H1 (cell line): ENCODE results near the gene CHRNA9. TPM values are rescaled to one million over a fixed set of nuclear protein-coding genes. Genes with fewer than 3 reads are reported as not detected.

Experiments
- CTCF ChIA-PET: fragments of 300-600 bp; sonication (Branson Sonifier 250); formaldehyde crosslinking; loops from one replicate; lab custom pipeline; 2021; ENCODE audit not compliant: partially characterized antibody; lab: Charles Lee
- POLR2A ChIA-PET: fragments of 300-600 bp; sonication (Branson Sonifier 250); formaldehyde crosslinking; loops from one replicate; lab custom pipeline; 2021; ENCODE audit warnings: inconsistent platforms; ENCODE audit not compliant: partially characterized antibody; lab: Charles Lee
- DNase-seq, 2 experiments: peaks; one replicate each; pipeline versions ENCODE4 v3.0.0 to v3.0.0-alpha.2; 2010 to 2022; ENCODE audit warnings: low spot score in 2 of 2, low read depth in 1 of 2, mixed read lengths in 1 of 2
- FAIRE-seq: peaks from 2 replicates; lab custom pipeline; 2011; peaks lifted over from hg19 to GRCh38; lab: Jason Lieb, UNC
- H2AFZ ChIP-seq: 2 replicates; pipeline ENCODE4 v1.8.1; 2012; ENCODE audit warnings: low read length, inconsistent platforms
- H2AK5ac ChIP-seq: 2 replicates; pipeline ENCODE4 v1.6.1; 2013; ENCODE audit warnings: low read depth, low read length
- H2BK120ac ChIP-seq: replicated peaks from 2 replicates; pipeline ENCODE3; 2013; ENCODE audit warnings: low read depth, low read length, inconsistent platforms
- H2BK12ac ChIP-seq: 2 replicates; pipeline ENCODE4 v1.6.1; 2013; ENCODE audit warnings: low read depth, low read length
- H2BK15ac ChIP-seq: 2 replicates; pipeline ENCODE4 v1.6.1; 2013; ENCODE audit warnings: low read length
- H2BK20ac ChIP-seq: 2 replicates; pipeline ENCODE4 v1.6.1; 2013; ENCODE audit warnings: low read length
- H2BK5ac ChIP-seq: 2 replicates; pipeline ENCODE4 v1.6.1; 2013; ENCODE audit warnings: low read depth, low read length
- H3K14ac ChIP-seq: 2 replicates; pipeline ENCODE4 v1.6.1; 2013; ENCODE audit warnings: inconsistent platforms; ENCODE audit not compliant: insufficient read length
- H3K18ac ChIP-seq: 2 replicates; pipeline ENCODE4 v1.6.1; 2013; ENCODE audit warnings: low read length; ENCODE audit errors: extremely low read depth
- H3K23ac ChIP-seq: 2 replicates; pipeline ENCODE4 v1.6.1; 2013; ENCODE audit warnings: inconsistent platforms; ENCODE audit not compliant: insufficient read length
- H3K23me2 ChIP-seq: 2 replicates; pipeline ENCODE4 v1.6.1; 2013; ENCODE audit warnings: low read depth, low read length
- H3K27ac ChIP-seq: 2 replicates; pipeline ENCODE4 v1.6.1; 2011; ENCODE audit warnings: low read depth, low read length, inconsistent platforms
- H3K27me3 ChIP-seq, 4 experiments: replicated peaks in 1 of 4; 1 replicate in 1 of 4; 2 replicates in 3 of 4; pipeline versions ENCODE4 v1.6.1 to v1.8.1; 2011 to 2013; ENCODE audit warnings: low read length in 3 of 4, mild to moderate bottlenecking in 3 of 4, inconsistent platforms in 2 of 4, mixed read lengths in 2 of 4, moderate library complexity in 1 of 4; ENCODE audit not compliant: control insufficient read depth in 3 of 4, insufficient read depth in 3 of 4; ENCODE audit errors: extremely low read depth in 1 of 4
- H3K36me3 ChIP-seq, 4 experiments: 2 replicates each; pipeline versions ENCODE4 v1.6.1 to v1.8.1; 2011 to 2013; ENCODE audit warnings: mild to moderate bottlenecking in 4 of 4, low read length in 3 of 4, moderate library complexity in 2 of 4, control low read depth in 1 of 4, inconsistent platforms in 1 of 4; ENCODE audit not compliant: insufficient read depth in 4 of 4, control insufficient read depth in 2 of 4
- H3K4ac ChIP-seq: replicated peaks from 2 replicates; pipeline ENCODE3; 2013; ENCODE audit warnings: low read length, low read depth, mixed read lengths, inconsistent platforms; ENCODE audit not compliant: insufficient read length
- H3K4me1 ChIP-seq, 4 experiments: replicated peaks in 1 of 4; 1 replicate in 1 of 4; 2 replicates in 3 of 4; pipeline versions ENCODE4 v1.6.1 to v1.8.1; 2011 to 2013; ENCODE audit warnings: low read length in 3 of 4, inconsistent platforms in 2 of 4, mixed read lengths in 1 of 4; ENCODE audit not compliant: insufficient read depth in 4 of 4, control insufficient read depth in 3 of 4
- H3K4me2 ChIP-seq, 2 experiments: 2 replicates each; pipeline versions ENCODE4 v1.6.1 to v1.8.1; 2011 to 2013; ENCODE audit warnings: low read depth in 2 of 2, low read length in 2 of 2, control low read depth in 1 of 2, inconsistent platforms in 1 of 2, mild to moderate bottlenecking in 1 of 2; ENCODE audit not compliant: insufficient read depth in 1 of 2
- H3K4me3 ChIP-seq, 4 experiments: fragments of 200-600, 300-600 bp in 1 of 4; sonication (generic), shearing (Covaris generic), sonication (Bioruptor Twin) in 1 of 4; 2 replicates each; pipeline versions ENCODE4 v1.5.1 to v1.8.1; 2011 to 2016; ENCODE audit warnings: low read length in 4 of 4, low read depth in 3 of 4, control low read depth in 2 of 4, inconsistent platforms in 2 of 4, mild to moderate bottlenecking in 2 of 4, mixed read lengths in 1 of 4, moderate library complexity in 1 of 4; ENCODE audit not compliant: insufficient read depth in 2 of 4; ENCODE audit errors: extremely low read depth in 1 of 4
- H3K56ac ChIP-seq: replicated peaks from 2 replicates; pipeline ENCODE3; 2013; ENCODE audit warnings: low read depth, mild to moderate bottlenecking, mixed read lengths, low read length, inconsistent platforms; ENCODE audit not compliant: insufficient read length
- H3K79me1 ChIP-seq: 2 replicates; pipeline ENCODE4 v1.6.1; 2013; ENCODE audit warnings: low read depth, low read length, control low read depth
- H3K79me2 ChIP-seq, 2 experiments: 2 replicates each; pipeline versions ENCODE4 v1.6.1 to v1.8.1; 2012 to 2013; ENCODE audit warnings: low read length in 2 of 2, mild to moderate bottlenecking in 2 of 2, inconsistent platforms in 1 of 2; ENCODE audit not compliant: insufficient read depth in 2 of 2, control insufficient read depth in 1 of 2
- H3K9ac ChIP-seq, 4 experiments: replicated peaks in 1 of 4; 1 replicate in 1 of 4; 2 replicates in 3 of 4; pipeline versions ENCODE4 v1.6.1 to v1.8.1; 2011 to 2013; ENCODE audit warnings: low read depth in 3 of 4, low read length in 3 of 4, control low read depth in 2 of 4, mild to moderate bottlenecking in 2 of 4, moderate library complexity in 2 of 4, inconsistent platforms in 1 of 4; ENCODE audit errors: extremely low read depth in 1 of 4
- H3K9me3 ChIP-seq, 2 experiments: 2 replicates each; pipeline versions ENCODE4 v1.6.1 to v1.8.1; 2012 to 2013; ENCODE audit warnings: mild to moderate bottlenecking in 2 of 2, moderate library complexity in 2 of 2, control low read depth in 1 of 2, inconsistent platforms in 1 of 2, low read depth in 1 of 2, low read length in 1 of 2, mixed read lengths in 1 of 2; ENCODE audit not compliant: insufficient read depth in 2 of 2
- H4K20me1 ChIP-seq, 2 experiments: replicated peaks in 1 of 2; 2 replicates each; pipeline versions ENCODE3 to v1.8.1; 2011 to 2013; ENCODE audit warnings: inconsistent platforms in 2 of 2, low read length in 2 of 2, mild to moderate bottlenecking in 1 of 2; ENCODE audit not compliant: insufficient read depth in 2 of 2, control insufficient read depth in 1 of 2
- H4K5ac ChIP-seq: 2 replicates; pipeline ENCODE4 v1.6.1; 2013; ENCODE audit warnings: low read length, low read depth, mixed read lengths, inconsistent platforms; ENCODE audit not compliant: insufficient read length
- H4K8ac ChIP-seq: 2 replicates; pipeline ENCODE4 v1.8.0; 2013; ENCODE audit warnings: mild to moderate bottlenecking, moderate library complexity, low read length, inconsistent platforms; ENCODE audit not compliant: insufficient read depth; ENCODE audit errors: extremely low read depth
- H4K91ac ChIP-seq: replicated peaks from 2 replicates; pipeline ENCODE3; 2013; ENCODE audit warnings: low read length, mixed read lengths, inconsistent platforms; ENCODE audit not compliant: insufficient read length
- BCL11A ChIP-seq, 2 experiments: IDR thresholded peaks; one replicate each; pipeline ENCODE4 v1.6.1; 2011; ENCODE audit warnings: low read depth in 2 of 2, low read length in 2 of 2, mild to moderate bottlenecking in 2 of 2
- CTBP2 ChIP-seq: IDR thresholded peaks from 2 replicates; pipeline ENCODE4 v1.7.0; 2011; ENCODE audit warnings: borderline replicate concordance, mild to moderate bottlenecking, moderate library complexity, mixed read lengths, low read length; ENCODE audit not compliant: insufficient read depth, insufficient read length
- HDAC2 ChIP-seq, 2 experiments: fragments of 300-600 bp in 1 of 2; sonication (generic) in 1 of 2; IDR thresholded peaks; 2 replicates each; pipeline ENCODE4 v1.6.1; 2011 to 2012; ENCODE audit warnings: low read depth in 2 of 2, low read length in 2 of 2, mild to moderate bottlenecking in 2 of 2, moderate library complexity in 2 of 2, borderline replicate concordance in 1 of 2, inconsistent platforms in 1 of 2
- KDM5A ChIP-seq: fragments of 200-600 bp; IDR thresholded peaks from 2 replicates; pipeline ENCODE4 v1.7.1; 2012; ENCODE audit warnings: mild to moderate bottlenecking, low read length, inconsistent platforms, mixed read lengths
- NRF1 ChIP-seq: IDR thresholded peaks from 2 replicates; pipeline ENCODE4 v1.6.1; 2011; ENCODE audit warnings: mild to moderate bottlenecking, low read depth, low read length, improper control_type of control experiment
- PHF8 ChIP-seq: fragments of 200-600 bp; sonication (generic); conservative IDR thresholded peaks from 2 replicates; pipeline ENCODE4 v1.7.1; 2012; ENCODE audit warnings: low read depth, mild to moderate bottlenecking, inconsistent platforms, low read length, moderate library complexity
- RBBP5 ChIP-seq: IDR thresholded peaks from 2 replicates; pipeline ENCODE4 v1.7.1; 2012; ENCODE audit warnings: low read depth, mild to moderate bottlenecking, inconsistent platforms, low read length, moderate library complexity, borderline replicate concordance
- RXRA ChIP-seq: IDR thresholded peaks from 2 replicates; pipeline ENCODE4 v1.6.1; 2011; ENCODE audit warnings: low read depth, mild to moderate bottlenecking, low read length, moderate library complexity; ENCODE audit not compliant: insufficient read depth
- SUZ12 ChIP-seq: fragments of 200-600 bp; sonication (generic); IDR thresholded peaks from 2 replicates; pipeline ENCODE4 v1.6.1; 2012; ENCODE audit warnings: mild to moderate bottlenecking, inconsistent platforms, low read length, moderate library complexity, mixed read lengths
- TCF12 ChIP-seq: IDR thresholded peaks from 2 replicates; pipeline ENCODE4 v1.6.1; 2011; ENCODE audit warnings: low read depth, mild to moderate bottlenecking, low read length
- WGBS, 2 experiments: shearing (Covaris generic) in 1 of 2; methylation state at CpG; one replicate each; pipeline versions ENCODE4 v1.1.6 to v1.1.7; 2013 to 2015; ENCODE audit warnings: low lambda C conversion rate in 2 of 2, mixed read lengths in 2 of 2, inconsistent platforms in 1 of 2, low coverage in 1 of 2, missing lambda C conversion rate in 1 of 2; ENCODE audit not compliant: insufficient replicate concordance in 2 of 2, insufficient coverage in 1 of 2, insufficient read length in 1 of 2; ENCODE audit errors: extremely low coverage in 1 of 2, missing lambda C conversion rate in 1 of 2; 5-methylcytosine and 5-hydroxymethylcytosine counted together
- polyA plus RNA-seq, 7 experiments: library from polyadenylated mRNA; depleted of rRNA in 3 of 7; stranded (reverse) in 5 of 7; unstranded in 2 of 7; fragments of >200 nt in 5 of 7; fragments of 200-250 nt in 2 of 7; gene quantifications; 1 replicate in 5 of 7; 2 replicates in 1 of 7; 4 replicates in 1 of 7; pipeline versions ENCODE4 v1.2.1 to v1.2.3, GENCODE V29; 2011 to 2013; ENCODE audit warnings: missing spikeins in 2 of 7, mixed read lengths in 2 of 7
- total RNA-seq: library from RNA; stranded (reverse); fragmentation: NEBNext Ultra II Directional; extraction: Animal tissue kit (Norgen Biotek cat#: 25700); gene quantifications from 2 replicates; pipeline ENCODE4 v1.2.1, GENCODE V29; 2021

CHRNA9 gene
- total and polyA plus RNA-seq, 2 of the 8 experiments (the other 6 are each of a cell fraction or from before 2014, with no cell fraction given), result 1.4 to 3.3 TPM

GRCh38 chr4:40354158-40354557, 19.0 kb downstream of the CHRNA9 start:
- DNase-seq (no peak), FAIRE-seq (no peak)
- Histone ChIP-seq H4K8ac (no peak overlapping the region), H2BK12ac (no peak overlapping the region), H3K4me2 (no peak overlapping the region), H2BK120ac (no peak overlapping the region), H3K4me3 (no peak overlapping the region), H4K20me1 (no peaks in the 10 kb centered on the region), H3K23me2 (no peaks in the 10 kb centered on the region), H3K9ac (peak overlapping the region in 1 of 4 experiments; percentile 4; a peak in 2 of 7 replicates), H3K56ac (no peak overlapping the region), H3K79me2 (no peaks in the 10 kb centered on the region), H3K27me3 (no peaks in the 10 kb centered on the region), H3K18ac (no peak overlapping the region), H3K27ac (no peak overlapping the region), H3K4ac (no peak overlapping the region), H2AFZ (no peak overlapping the region), H3K4me1 (no peaks in the 10 kb centered on the region; a peak in 1 of 7 replicates), H4K5ac (no peak overlapping the region), H2BK15ac (no peak overlapping the region), H3K14ac (no peak overlapping the region), H2BK5ac (no peak overlapping the region), H4K91ac (no peak overlapping the region), H3K36me3 (no peaks in the 10 kb centered on the region), H2AK5ac (no peak overlapping the region), H3K79me1 (no peaks in the 10 kb centered on the region), H3K9me3 (no peaks in the 10 kb centered on the region), H3K23ac (no peak overlapping the region), H2BK20ac (no peak overlapping the region)
- WGBS, 2 experiments, result 90% methylated on average over 11 of the region's 11 CpGs; no CpG with 5 or more reads in 1 of the 2 experiments
- ChIA-PET CTCF (no interaction called here), POLR2A (no interaction called here)
- TF ChIP-seq TCF12 (no peak), SUZ12 (no peak), RBBP5 (no peak), HDAC2 (IDR thresholded peaks at IDR 0.05; ENCODE audit: borderline replicate concordance in 1 of 2, low read depth in 2 of 2, low read length in 2 of 2) (no peak), NRF1 (no peak), CTBP2 (no peak), PHF8 (no peak), BCL11A (IDR thresholded peaks at IDR 0.05; ENCODE audit: low read depth in 2 of 2, low read length in 2 of 2) (no peak), KDM5A (no peak), RXRA (no peak)
